ENCODE measurements around the gene CHL1.

The CHL1 gene

DNA sequence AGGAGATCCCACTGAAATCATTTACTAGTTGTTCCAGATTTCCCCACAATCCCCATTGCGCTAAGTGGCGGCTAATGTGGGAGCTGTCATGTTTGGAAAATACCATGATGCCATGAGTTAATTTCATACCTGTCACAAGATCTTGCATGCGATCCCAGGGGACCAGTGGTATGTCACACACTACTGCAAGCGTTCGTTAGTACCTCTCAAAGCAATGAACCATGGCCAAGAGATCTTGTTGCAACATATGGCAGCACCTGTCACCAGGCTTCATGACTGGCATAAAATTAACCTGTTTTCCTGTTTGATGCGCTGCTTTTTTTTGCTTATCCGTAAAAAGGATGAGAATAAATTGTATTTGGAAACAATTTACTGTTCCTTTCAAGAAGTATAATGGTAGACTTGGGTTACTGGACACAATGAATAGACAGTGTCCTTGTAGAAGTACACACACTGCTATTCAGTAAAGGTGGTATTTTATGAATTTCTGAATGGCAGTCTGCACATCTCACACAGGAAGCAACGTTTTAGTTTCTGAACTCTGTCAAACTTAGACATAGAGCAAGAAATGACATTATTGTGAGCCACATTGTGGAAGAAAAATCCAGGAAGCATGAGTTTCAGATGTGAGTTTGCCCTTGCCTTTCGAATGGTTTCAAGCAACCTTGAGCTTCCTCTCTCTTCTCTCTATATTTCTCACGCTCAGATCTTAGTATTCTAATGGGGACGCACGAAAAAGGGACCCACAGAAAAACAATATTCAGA lies 81.9 kb downstream of the CHL1 start:
- DNase-seq (ENCODE audit: low read depth): no peak
- no peak overlapping the region for H3K4me3 ChIP-seq (ENCODE audit: low read depth, low read length)
- no peak for TF ChIP-seq CTCF (IDR thresholded peaks at IDR 0.05; ENCODE audit: control insufficient read depth, extremely low read depth, insufficient read depth)

DNA sequence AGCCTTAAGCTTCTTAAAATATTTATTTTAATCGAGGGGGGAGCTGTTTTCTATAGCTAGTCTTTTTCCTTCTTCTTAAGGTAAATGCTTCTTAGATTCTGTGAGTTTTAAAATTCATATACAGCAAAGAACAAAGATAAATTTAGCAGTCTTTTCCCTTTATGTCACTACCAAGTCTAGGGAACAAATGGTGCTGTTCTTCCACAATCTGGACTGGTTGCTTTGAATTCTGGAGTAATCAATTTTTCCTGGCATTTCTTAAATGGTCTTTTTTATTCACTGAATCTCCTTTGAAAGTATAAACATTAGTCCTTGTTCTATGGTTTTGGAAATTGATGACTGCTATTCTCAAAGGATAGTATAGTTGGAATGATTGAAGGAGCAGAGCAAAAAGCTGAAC lies 82.8 kb downstream of the CHL1 start:
- H3K4me3 ChIP-seq (ENCODE audit: low read depth, low read length): no peak overlapping the region
- no peak for DNase-seq (ENCODE audit: low read depth)
- TF ChIP-seq CTCF (IDR thresholded peaks at IDR 0.05; ENCODE audit: control insufficient read depth, extremely low read depth, insufficient read depth): no peak

DNA sequence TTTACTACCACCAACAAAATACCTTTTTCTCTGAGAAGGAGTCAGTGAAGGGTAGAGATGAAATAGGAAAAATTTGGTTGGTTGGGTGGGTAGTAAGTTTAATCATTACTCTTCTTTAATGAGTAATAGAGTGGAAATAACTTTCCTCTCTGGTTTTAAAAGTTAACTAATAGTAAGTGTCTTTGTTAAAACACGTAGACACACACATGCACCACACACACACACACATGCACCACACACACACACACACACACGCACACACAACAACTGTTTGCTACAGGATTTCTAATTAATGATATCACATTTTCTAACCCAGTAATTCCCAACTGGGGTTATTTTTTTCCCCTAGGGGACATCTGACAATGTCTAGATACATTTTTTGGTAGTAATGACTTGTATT lies 84.1 kb downstream of the CHL1 start:
- no peak for TF ChIP-seq CTCF (IDR thresholded peaks at IDR 0.05; ENCODE audit: control insufficient read depth, extremely low read depth, insufficient read depth)
- DNase-seq (ENCODE audit: low read depth): no peak
- H3K4me3 ChIP-seq (ENCODE audit: low read depth, low read length): no peak overlapping the region

GRCh38 chr3:284322-284721 lies 87.8 kb downstream of the CHL1 start:
- DNase-seq (ENCODE audit: low read depth): no peak
- no peak for TF ChIP-seq CTCF (IDR thresholded peaks at IDR 0.05; ENCODE audit: control insufficient read depth, extremely low read depth, insufficient read depth)
- H3K4me3 ChIP-seq (ENCODE audit: low read depth, low read length): no peak overlapping the region

DNA sequence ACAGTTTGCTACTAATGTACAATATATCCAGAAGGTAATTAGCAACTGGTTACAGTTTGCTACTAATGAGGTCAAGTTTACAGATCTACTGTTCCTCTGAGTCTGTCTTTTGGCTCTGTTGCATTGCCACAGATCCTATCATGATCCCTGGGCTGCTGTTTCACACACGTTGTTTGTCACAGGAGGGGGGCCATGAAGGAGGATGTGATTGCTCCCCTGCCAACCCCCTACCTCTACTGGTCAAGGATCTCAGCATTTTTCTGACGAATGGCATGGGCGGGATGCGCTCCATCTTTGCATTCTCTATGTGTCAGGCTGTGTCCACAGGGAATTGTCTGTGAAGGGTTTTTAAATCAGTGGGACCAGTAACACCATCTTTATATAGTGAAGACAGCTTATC lies 91.9 kb downstream of the CHL1 start:
- no peak for TF ChIP-seq CTCF (IDR thresholded peaks at IDR 0.05; ENCODE audit: control insufficient read depth, extremely low read depth, insufficient read depth)
- DNase-seq (ENCODE audit: low read depth): no peak
- H3K4me3 ChIP-seq (ENCODE audit: low read depth, low read length): no peak overlapping the region

- TF ChIP-seq CTCF (IDR thresholded peaks at IDR 0.05; ENCODE audit: control insufficient read depth, extremely low read depth, insufficient read depth): no peak
- no peak for DNase-seq (ENCODE audit: low read depth)
- no peak overlapping the region for H3K4me3 ChIP-seq (ENCODE audit: low read depth, low read length)
These were observed 94.5 kb downstream of the CHL1 start for GRCh38 chr3:291028-291427.
